Endodermal cell (in vitro differentiated cells): ENCODE measurements around the gene GRID1. TPM values are rescaled to one million over a fixed set of nuclear protein-coding genes. Genes with fewer than 3 reads are reported as not detected.
A peak's percentile ranks its signal among the peaks of the same experiment; 100 is the strongest.

Source experiments
- DNase-seq: peaks from one replicate; pipeline ENCODE4 v3.0.0-alpha.2; 2017
- H3K27ac ChIP-seq: 2 replicates; pipeline ENCODE4 v1.5.1; 2013; ENCODE audit warnings: mild to moderate bottlenecking, low read depth, low read length, moderate library complexity
- H3K27me3 ChIP-seq: 2 replicates; pipeline ENCODE4 v1.6.1; 2013; ENCODE audit warnings: mild to moderate bottlenecking, low read length, moderate library complexity; ENCODE audit not compliant: insufficient read depth, control insufficient read depth, poor library complexity, severe bottlenecking
- H3K36me3 ChIP-seq: 2 replicates; pipeline ENCODE4 v1.7.0; 2013; ENCODE audit warnings: mild to moderate bottlenecking, low read length, moderate library complexity; ENCODE audit not compliant: control insufficient read depth, insufficient read depth
- H3K4me1 ChIP-seq: one replicate; pipeline ENCODE4 v1.7.0; 2013; ENCODE audit warnings: low read length; ENCODE audit not compliant: control insufficient read depth, insufficient read depth
- H3K4me3 ChIP-seq: 2 replicates; pipeline ENCODE4 v1.5.1; 2013; ENCODE audit warnings: mild to moderate bottlenecking, low read length, moderate library complexity
- H3K9ac ChIP-seq: 2 replicates; pipeline ENCODE4 v1.6.1; 2013; ENCODE audit warnings: mild to moderate bottlenecking, low read length, moderate library complexity; ENCODE audit not compliant: poor library complexity, severe bottlenecking; ENCODE audit errors: extremely low read depth
- H3K9me3 ChIP-seq: 2 replicates; pipeline ENCODE4 v1.6.1; 2013; ENCODE audit warnings: mild to moderate bottlenecking, low read length, moderate library complexity; ENCODE audit not compliant: control insufficient read depth
- H3K27ac Mint-ChIP-seq: 2 replicates; pipeline ENCODE4 v1.8.0; 2020; ENCODE audit warnings: mixed read lengths
- H3K27me3 Mint-ChIP-seq: 2 replicates; pipeline ENCODE4 v1.8.0; 2021; ENCODE audit warnings: mild to moderate bottlenecking, mixed read lengths; ENCODE audit not compliant: insufficient read depth
- H3K36me3 Mint-ChIP-seq: 2 replicates; pipeline ENCODE4 v1.8.0; 2020; ENCODE audit warnings: low read depth, mixed read lengths
- H3K4me1 Mint-ChIP-seq: 2 replicates; pipeline ENCODE4 v1.8.0; 2020; ENCODE audit warnings: mixed read lengths
- H3K4me3 Mint-ChIP-seq: 2 replicates; pipeline ENCODE4 v1.8.0; 2020; ENCODE audit warnings: mild to moderate bottlenecking, moderate library complexity, mixed read lengths
- H3K9me3 Mint-ChIP-seq: 2 replicates; pipeline ENCODE4 v1.8.0; 2020; ENCODE audit warnings: mild to moderate bottlenecking, mixed read lengths
- CTCF ChIP-seq: fragments of 200-600 bp; sonication (generic); conservative IDR thresholded peaks from 2 replicates; pipeline ENCODE4 v1.5.0; 2021; ENCODE audit warnings: antibody characterized with exemption, mild to moderate bottlenecking
- WGBS, 2 experiments: methylation state at CpG; one replicate each; pipeline versions ENCODE4 v1.1.5 to v1.1.7; 2013; ENCODE audit warnings: missing lambda C conversion rate in 2 of 2, mixed read lengths in 1 of 2; ENCODE audit not compliant: insufficient coverage in 1 of 2, insufficient read length in 1 of 2; 5-methylcytosine and 5-hydroxymethylcytosine counted together
- total RNA-seq, 2 donors: library from RNA; stranded (reverse); fragmentation: NEBNext Ultra II Directional in 1 of 2; extraction: Animal tissue kit (Norgen Biotek cat#: 25700) in 1 of 2; gene quantifications; 2 replicates in 1 of 2; 3 replicates in 1 of 2; pipeline ENCODE4 v1.2.1, GENCODE V29; 2021

Gene GRID1
- total RNA-seq, 2 donors from 2014 or later = 0.13 to 0.53 TPM

- Histone ChIP-seq H3K36me3 (no peaks in the 10 kb centered on the region), H3K27me3 (no peaks in the 10 kb centered on the region), H3K4me3 (no peak overlapping the region), H3K9ac (no peak overlapping the region), H3K9me3 (no peaks in the 10 kb centered on the region), H3K27ac (no peak overlapping the region), H3K4me1 (no peaks in the 10 kb centered on the region)
- peak; percentile 3 for DNase-seq
- no peaks in the 10 kb centered on the region for H3K9me3 Mint-ChIP-seq
- TF ChIP-seq CTCF = no peak
- H3K4me3 Mint-ChIP-seq = no peak overlapping the region
- H3K27ac Mint-ChIP-seq = no peak overlapping the region
- H3K27me3 Mint-ChIP-seq = peaks cover 8% of the 10 kb centered on the region
- 86 to 93% methylated on average over 2 to 3 of the region's 3 CpGs for WGBS, 2 experiments
- H3K36me3 Mint-ChIP-seq = no peaks in the 10 kb centered on the region
- peaks cover 2% of the 10 kb centered on the region for H3K4me1 Mint-ChIP-seq
Observed at GRCh38 chr10:85618841-85619240, 747.8 kb downstream of the GRID1 start.

GRCh38 chr10:85617751-85618546 is 748.6 kb downstream of the GRID1 start:
- no peaks in the 10 kb centered on the region for H3K36me3 ChIP-seq
- H3K9me3 Mint-ChIP-seq = no peaks in the 10 kb centered on the region
- no peaks in the 10 kb centered on the region for H3K4me1 Mint-ChIP-seq
- H3K9me3 ChIP-seq = no peaks in the 10 kb centered on the region
- H3K36me3 Mint-ChIP-seq = no peaks in the 10 kb centered on the region
- H3K27ac Mint-ChIP-seq = no peak overlapping the region
- H3K4me3 Mint-ChIP-seq = no peak overlapping the region
- H3K27me3 ChIP-seq = no peaks in the 10 kb centered on the region
- H3K27me3 Mint-ChIP-seq = peaks cover 2% of the 10 kb centered on the region
- no peaks in the 10 kb centered on the region for H3K4me1 ChIP-seq
- 94 to 98% methylated on average over 6 to 9 of the region's 9 CpGs for WGBS, 2 experiments
- H3K27ac ChIP-seq = no peak overlapping the region
- DNase-seq = peak; percentile 20
- no peak overlapping the region for H3K4me3 ChIP-seq
- no peak for TF ChIP-seq CTCF
- no peak overlapping the region for H3K9ac ChIP-seq

GRCh38 chr10:85615556-85615955 is 751.0 kb downstream of the GRID1 start:
- DNase-seq = peak; percentile 20
- Histone ChIP-seq H3K4me3 (no peak overlapping the region), H3K27me3 (no peaks in the 10 kb centered on the region), H3K36me3 (no peaks in the 10 kb centered on the region), H3K4me1 (no peaks in the 10 kb centered on the region), H3K27ac (no peak overlapping the region), H3K9ac (no peak overlapping the region), H3K9me3 (no peaks in the 10 kb centered on the region)
- Mint-ChIP-seq H3K4me3 (no peak overlapping the region), H3K27ac (no peak overlapping the region), H3K9me3 (no peaks in the 10 kb centered on the region), H3K36me3 (no peaks in the 10 kb centered on the region), H3K27me3 (no peaks in the 10 kb centered on the region), H3K4me1 (peaks cover 2% of the 10 kb centered on the region)
- 88 to 91% methylated on average over 1 to 4 of the region's 4 CpGs for WGBS, 2 experiments
- TF ChIP-seq CTCF = no peak
